NCI-H1092 (cell line): Measurements from ENCODE around the gene LRTM2.
"Not testable (repeated sequence)": the region's sequence is repeated elsewhere in the genome, so short reads cannot be mapped to it uniquely, and the experiment has no call there.

Source experiments
- DNase-seq: peaks from one replicate; lab custom pipeline; 2025; lab: John Stamatoyannopoulos, UW

LRTM2 gene

GRCh38 chr12:1811281-1811947 is 9.0 kb upstream of the LRTM2 start:
- no peak for DNase-seq

- DNase-seq, result no peak
These were observed 8.4 kb upstream of the LRTM2 start for GRCh38 chr12:1811948-1812291.

GRCh38 chr12:1812650-1813302 is 7.6 kb upstream of the LRTM2 start:
- DNase-seq, result no peak

GRCh38 chr12:1814266-1814665 is 6.1 kb upstream of the LRTM2 start:
- DNase-seq, result no peak

GRCh38 chr12:1815108-1815507 is 5.3 kb upstream of the LRTM2 start:
- no peak for DNase-seq

- DNase-seq, result no peak
These were observed 4.3 kb upstream of the LRTM2 start for GRCh38 chr12:1815814-1816729.

- no peak for DNase-seq
These were observed 3.5 kb upstream of the LRTM2 start for GRCh38 chr12:1816730-1817348.

GRCh38 chr12:1817928-1818327 is 2.4 kb upstream of the LRTM2 start:
- not testable (repeated sequence) for DNase-seq

GRCh38 chr12:1819050-1819449 is 1.3 kb upstream of the LRTM2 start:
- no peak for DNase-seq

GRCh38 chr12:1819571-1819970 is 794 bp upstream of the LRTM2 start:
- no peak for DNase-seq

- DNase-seq, result no peak
These were observed 529 bp downstream of the LRTM2 start for GRCh38 chr12:1820896-1821291.

GRCh38 chr12:1821805-1822204 is 1.4 kb downstream of the LRTM2 start:
- DNase-seq, result no peak

- no peak for DNase-seq
These were observed 2.3 kb downstream of the LRTM2 start for GRCh38 chr12:1822699-1823098.

GRCh38 chr12:1823237-1823636 is 2.9 kb downstream of the LRTM2 start:
- DNase-seq, result no peak

GRCh38 chr12:1825382-1826102 is 5.2 kb downstream of the LRTM2 start:
- DNase-seq, result no peak

GRCh38 chr12:1826401-1826800 is 6.0 kb downstream of the LRTM2 start:
- DNase-seq, result no peak

GRCh38 chr12:1826867-1827705 is 6.7 kb downstream of the LRTM2 start:
- DNase-seq, result no peak

- no peak for DNase-seq
These were observed 7.8 kb downstream of the LRTM2 start for GRCh38 chr12:1827826-1828805.

GRCh38 chr12:1828856-1829255 is 8.5 kb downstream of the LRTM2 start:
- no peak for DNase-seq
